Measurements from ENCODE around the gene PPP1R13B. TPM values are rescaled to one million over a fixed set of nuclear protein-coding genes. Genes with fewer than 3 reads are reported as not detected.

The PPP1R13B gene
- total and polyA plus RNA-seq, 2 experiments from 2014 or later, result 2.0 to 8.5 TPM

DNA sequence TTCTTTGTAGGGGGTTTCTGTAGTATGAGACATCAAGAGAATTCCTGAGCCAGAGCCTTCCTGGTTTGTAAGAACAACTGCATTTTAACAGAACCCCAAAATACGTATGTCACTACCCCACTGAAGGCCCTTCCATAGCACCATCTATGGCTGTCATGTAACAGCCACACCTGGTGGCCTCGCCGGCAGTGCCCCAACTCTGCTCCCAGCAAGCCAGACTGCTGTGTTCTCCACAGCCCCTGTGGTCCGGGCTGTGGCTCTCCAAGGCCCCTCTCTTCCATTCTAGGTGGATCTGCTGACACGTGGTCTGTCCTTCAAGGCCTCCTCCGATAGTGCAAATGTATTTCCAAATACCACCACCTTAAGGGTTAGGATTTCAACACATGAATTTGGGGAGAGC is 9.9 kb upstream of the PPP1R13B start:
- TF ChIP-seq, protein P1, sequence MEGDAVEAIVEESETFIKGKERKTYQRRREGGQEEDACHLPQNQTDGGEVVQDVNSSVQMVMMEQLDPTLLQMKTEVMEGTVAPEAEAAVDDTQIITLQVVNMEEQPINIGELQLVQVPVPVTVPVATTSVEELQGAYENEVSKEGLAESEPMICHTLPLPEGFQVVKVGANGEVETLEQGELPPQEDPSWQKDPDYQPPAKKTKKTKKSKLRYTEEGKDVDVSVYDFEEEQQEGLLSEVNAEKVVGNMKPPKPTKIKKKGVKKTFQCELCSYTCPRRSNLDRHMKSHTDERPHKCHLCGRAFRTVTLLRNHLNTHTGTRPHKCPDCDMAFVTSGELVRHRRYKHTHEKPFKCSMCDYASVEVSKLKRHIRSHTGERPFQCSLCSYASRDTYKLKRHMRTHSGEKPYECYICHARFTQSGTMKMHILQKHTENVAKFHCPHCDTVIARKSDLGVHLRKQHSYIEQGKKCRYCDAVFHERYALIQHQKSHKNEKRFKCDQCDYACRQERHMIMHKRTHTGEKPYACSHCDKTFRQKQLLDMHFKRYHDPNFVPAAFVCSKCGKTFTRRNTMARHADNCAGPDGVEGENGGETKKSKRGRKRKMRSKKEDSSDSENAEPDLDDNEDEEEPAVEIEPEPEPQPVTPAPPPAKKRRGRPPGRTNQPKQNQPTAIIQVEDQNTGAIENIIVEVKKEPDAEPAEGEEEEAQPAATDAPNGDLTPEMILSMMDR (conservative IDR thresholded peaks at IDR 0.05; ENCODE audit: low read depth in 2 of 2), result no peak
- no peak for TF ChIP-seq JUNB (IDR thresholded peaks at IDR 0.05; ENCODE audit: unreplicated experiment)
- TF ChIP-seq, protein P2, sequence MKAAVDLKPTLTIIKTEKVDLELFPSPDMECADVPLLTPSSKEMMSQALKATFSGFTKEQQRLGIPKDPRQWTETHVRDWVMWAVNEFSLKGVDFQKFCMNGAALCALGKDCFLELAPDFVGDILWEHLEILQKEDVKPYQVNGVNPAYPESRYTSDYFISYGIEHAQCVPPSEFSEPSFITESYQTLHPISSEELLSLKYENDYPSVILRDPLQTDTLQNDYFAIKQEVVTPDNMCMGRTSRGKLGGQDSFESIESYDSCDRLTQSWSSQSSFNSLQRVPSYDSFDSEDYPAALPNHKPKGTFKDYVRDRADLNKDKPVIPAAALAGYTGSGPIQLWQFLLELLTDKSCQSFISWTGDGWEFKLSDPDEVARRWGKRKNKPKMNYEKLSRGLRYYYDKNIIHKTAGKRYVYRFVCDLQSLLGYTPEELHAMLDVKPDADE (IDR thresholded peaks at IDR 0.05), result no peak
- TF ChIP-seq ZNF462 (CRISPR knock-in tag; IDR thresholded peaks at IDR 0.05), result no peak
- no peak for TF ChIP-seq NANOG (IDR thresholded peaks at IDR 0.05; ENCODE audit: borderline replicate concordance)
- no peak for TF ChIP-seq ZNF331 (CRISPR knock-in tag; IDR thresholded peaks at IDR 0.05; ENCODE audit: low read depth)
- H3K4me2 ChIP-seq, result no peak overlapping the region
- H3K4me1 ChIP-seq (ENCODE audit: insufficient read depth), result peaks cover 28% of the 10 kb centered on the region; the same call in 1 of the 2 replicates
- H3K9me2 ChIP-seq (ENCODE audit: insufficient read depth), result no peaks in the 10 kb centered on the region
- H4K20me1 ChIP-seq (replicated peaks; ENCODE audit: insufficient read depth), result no peaks in the 10 kb centered on the region
- H3K4me3 ChIP-seq, result no peak overlapping the region
- H3K27ac ChIP-seq (ENCODE audit: low read depth), result no peak overlapping the region
- H3K79me2 ChIP-seq (replicated peaks; ENCODE audit: insufficient read depth), result no peaks in the 10 kb centered on the region
- H3K36me3 ChIP-seq (ENCODE audit: insufficient read depth), result no peaks in the 10 kb centered on the region
- no peak for ATAC-seq
- Mint-ChIP-seq H3K4me1 (peaks cover 38% of the 10 kb centered on the region), H3K36me3 (ENCODE audit: low read depth) (no peaks in the 10 kb centered on the region), H3K4me3 (no peak overlapping the region), H3K9me3 (no peaks in the 10 kb centered on the region), H3K27me3 (ENCODE audit: insufficient read depth, low read depth, poor library complexity) (peaks cover 8% of the 10 kb centered on the region), H3K27ac (no peak overlapping the region)
- H2AFZ ChIP-seq, result no peak overlapping the region
- H3K27me3 ChIP-seq (ENCODE audit: insufficient read depth), result no peaks in the 10 kb centered on the region
- DNase-seq (ENCODE audit: low spot score), result no peak
- H3F3A ChIP-seq (replicated peaks; ENCODE audit: low read depth), result 0 out of 2 replicates have a peak, but pooled peaks cover 4% of the 10 kb centered on the region

Measured in GM23338 (cell line).